Right renal cortex interstitium (tissue), 3 donors: Measurements from ENCODE around the gene NUP188. TPM values are rescaled to one million over a fixed set of nuclear protein-coding genes. Genes with fewer than 3 reads are reported as not detected.

Source experiments
- DNase-seq, 3 donors: peaks; one replicate each; pipeline ENCODE4 v3.0.0-alpha.2; 2013; ENCODE audit warnings: low read depth in 3 of 3, low spot score in 2 of 3
- polyA plus RNA-seq, 3 donors: library from polyadenylated mRNA; unstranded; fragments of 120-200 nt; gene quantifications; one replicate each; pipeline ENCODE4 v1.2.1, GENCODE V29; 2013; ENCODE audit not compliant: insufficient read length in 3 of 3

Gene NUP188
- polyA plus RNA-seq, 3 donors = 38.6 to 41.4 (median 40.5) TPM

DNA sequence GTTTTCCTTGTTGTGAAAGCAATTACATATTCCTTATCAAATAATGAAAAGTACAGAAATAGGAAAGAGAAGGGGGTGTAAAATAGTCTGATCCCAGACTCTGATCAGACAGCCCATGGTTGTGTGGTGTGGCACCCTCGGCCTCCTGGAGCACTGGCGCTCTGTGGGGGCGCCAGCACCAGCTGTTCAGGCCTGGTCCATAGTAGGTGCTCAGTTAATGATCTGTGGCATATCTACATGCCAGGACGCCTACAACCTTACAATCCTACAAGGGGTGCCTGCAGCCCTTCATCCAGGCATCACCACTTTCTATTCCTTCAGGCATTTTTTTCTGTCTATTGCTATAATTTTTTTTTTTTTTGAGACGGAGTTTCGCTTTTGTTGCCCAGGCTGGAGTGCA lies 105.5 kb downstream of the NUP188 start:
- no peak for DNase-seq

DNA sequence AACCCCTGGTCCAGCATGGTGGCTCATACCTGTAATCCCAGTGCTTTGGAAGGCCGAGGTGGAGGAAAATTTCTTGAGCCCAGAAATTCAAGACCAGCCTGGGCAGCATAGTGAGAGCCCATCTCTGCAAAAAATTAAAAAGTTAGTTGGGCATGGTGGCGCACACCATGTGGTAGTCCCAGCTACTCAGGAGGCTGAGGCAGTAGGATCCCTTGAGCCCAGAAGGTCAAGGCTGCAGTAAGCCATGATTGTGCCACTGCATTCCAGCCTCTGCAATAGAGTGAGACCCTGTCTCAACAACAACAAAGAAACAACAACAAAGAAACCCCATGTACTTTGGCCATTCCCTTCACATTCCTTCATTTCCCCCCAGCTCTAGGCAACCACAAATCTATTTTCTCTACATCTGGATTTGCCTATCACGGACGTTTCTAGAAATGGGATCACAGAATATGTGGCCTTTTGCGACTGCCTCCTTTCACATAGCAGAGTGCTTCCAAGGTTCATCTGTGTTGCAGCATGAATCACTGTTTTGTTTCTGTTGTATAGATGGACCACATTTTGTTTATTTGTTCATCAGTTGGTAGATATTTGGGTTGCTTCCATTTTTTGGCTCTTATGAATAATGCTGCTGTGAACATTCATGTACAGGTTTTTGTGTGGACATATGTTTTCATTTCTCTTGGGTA lies 106.8 kb downstream of the NUP188 start:
- DNase-seq = no peak

Other genes starting within 250 kb of the NUP188 start
- 10 to 100 TPM in 1 of 3 donors, 1 to 10 TPM in 2; 8.3 to 10.2 (median 9.3) TPM for gene PKN3, start 245.2 kb upstream of the NUP188 start, polyA plus RNA-seq
- gene ZDHHC12, start 223.6 kb upstream of the NUP188 start, polyA plus RNA-seq = 10 to 100 TPM; 14.4 to 19.5 (median 17.0) TPM
- gene ZER1, start 175.8 kb upstream of the NUP188 start, polyA plus RNA-seq = 10 to 100 TPM; 29.1 to 32.2 (median 30.4) TPM
- 10 to 100 TPM; 35.8 to 37.9 (median 37.9) TPM for gene TBC1D13, start 160.4 kb upstream of the NUP188 start, polyA plus RNA-seq
- gene ENDOG, start 129.2 kb upstream of the NUP188 start, polyA plus RNA-seq = 1 to 10 TPM; 6.3 to 9.6 (median 6.7) TPM
- gene SPOUT1, start 117.9 kb upstream of the NUP188 start, polyA plus RNA-seq = 10 to 100 TPM; 26.1 to 35.1 (median 33.2) TPM
- 10 to 100 TPM; 18.9 to 20.7 (median 19.7) TPM for gene KYAT1, start 65.7 kb upstream of the NUP188 start, polyA plus RNA-seq
- 10 to 100 TPM; 27.2 to 31.1 (median 28.2) TPM for gene LRRC8A, start 65.6 kb upstream of the NUP188 start, polyA plus RNA-seq
- gene PHYHD1, start 26.7 kb upstream of the NUP188 start, polyA plus RNA-seq = 10 to 100 TPM; 52.5 to 57.0 (median 54.4) TPM
- 10 to 100 TPM; 15.6 to 18.9 (median 17.0) TPM for gene DOLK, start 96 bp upstream of the NUP188 start, polyA plus RNA-seq
- 100 to 1,000 TPM in 2 of 3 donors, 10 to 100 TPM in 1; 94.9 to 104 (median 102) TPM for gene SH3GLB2, start 80.6 kb downstream of the NUP188 start, polyA plus RNA-seq
- gene MIGA2, start 88.9 kb downstream of the NUP188 start, polyA plus RNA-seq = 10 to 100 TPM; 15.4 to 16.1 (median 15.6) TPM
- gene DOLPP1, start 133.4 kb downstream of the NUP188 start, polyA plus RNA-seq = 10 to 100 TPM; 20.2 to 21.7 (median 20.4) TPM
- 10 to 100 TPM; 33.9 to 40.3 (median 39.3) TPM for gene CRAT, start 163.1 kb downstream of the NUP188 start, polyA plus RNA-seq
- gene PTPA, start 163.7 kb downstream of the NUP188 start, polyA plus RNA-seq = 100 to 1,000 TPM; 116 to 119 (median 119) TPM
- gene IER5L, start 230.6 kb downstream of the NUP188 start, polyA plus RNA-seq = 10 to 100 TPM in 1 of 3 donors, 1 to 10 TPM in 2; 8.1 to 10.5 (median 9.0) TPM